Measurements from ENCODE around the gene BNIP1.

DNA sequence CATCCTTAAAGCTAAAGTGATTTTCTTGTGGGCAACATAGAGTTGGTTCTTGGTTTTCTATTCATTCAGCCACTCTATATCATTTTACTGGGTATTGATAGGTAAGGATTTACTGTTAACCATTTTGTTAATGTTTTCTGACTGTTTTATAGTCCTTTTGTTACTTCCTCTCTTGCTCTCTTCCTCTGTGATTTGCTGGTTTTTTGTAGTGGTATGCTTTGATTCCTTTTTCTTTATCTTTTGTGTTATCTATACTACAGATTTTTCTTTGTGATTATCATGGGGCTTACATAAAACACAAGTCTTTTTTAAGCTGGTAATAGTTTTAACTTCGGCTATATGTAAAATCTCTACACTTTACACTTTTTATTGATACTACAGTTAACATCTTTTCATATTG lies 44.9 kb upstream of the BNIP1 start:
- TF ChIP-seq, protein P1, sequence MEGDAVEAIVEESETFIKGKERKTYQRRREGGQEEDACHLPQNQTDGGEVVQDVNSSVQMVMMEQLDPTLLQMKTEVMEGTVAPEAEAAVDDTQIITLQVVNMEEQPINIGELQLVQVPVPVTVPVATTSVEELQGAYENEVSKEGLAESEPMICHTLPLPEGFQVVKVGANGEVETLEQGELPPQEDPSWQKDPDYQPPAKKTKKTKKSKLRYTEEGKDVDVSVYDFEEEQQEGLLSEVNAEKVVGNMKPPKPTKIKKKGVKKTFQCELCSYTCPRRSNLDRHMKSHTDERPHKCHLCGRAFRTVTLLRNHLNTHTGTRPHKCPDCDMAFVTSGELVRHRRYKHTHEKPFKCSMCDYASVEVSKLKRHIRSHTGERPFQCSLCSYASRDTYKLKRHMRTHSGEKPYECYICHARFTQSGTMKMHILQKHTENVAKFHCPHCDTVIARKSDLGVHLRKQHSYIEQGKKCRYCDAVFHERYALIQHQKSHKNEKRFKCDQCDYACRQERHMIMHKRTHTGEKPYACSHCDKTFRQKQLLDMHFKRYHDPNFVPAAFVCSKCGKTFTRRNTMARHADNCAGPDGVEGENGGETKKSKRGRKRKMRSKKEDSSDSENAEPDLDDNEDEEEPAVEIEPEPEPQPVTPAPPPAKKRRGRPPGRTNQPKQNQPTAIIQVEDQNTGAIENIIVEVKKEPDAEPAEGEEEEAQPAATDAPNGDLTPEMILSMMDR (conservative IDR thresholded peaks at IDR 0.05): no peak
- no peak for TF ChIP-seq EZH2 (IDR thresholded peaks at IDR 0.05; ENCODE audit: low read depth)
